ENCODE data around the gene SLC2A2.

SLC2A2 gene

GRCh38 chr3:171044835-171045793 is 18.6 kb upstream of the SLC2A2 start:
- TF ChIP-seq SIN3A (IDR thresholded peaks at IDR 0.05; ENCODE audit: borderline replicate concordance, insufficient read depth, low read length), result no peak
- TF ChIP-seq TAF1 (IDR thresholded peaks at IDR 0.05; ENCODE audit: borderline replicate concordance, insufficient read depth, low read length), result no peak
- no peak for TF ChIP-seq REST (IDR thresholded peaks at IDR 0.05; ENCODE audit: insufficient read depth in 1 of 2, low read depth in 2 of 2, low read length in 2 of 2)
- TF ChIP-seq POLR2AphosphoS5 (IDR thresholded peaks at IDR 0.05; ENCODE audit: low read depth, low read length), result no peak
- no peak for TF ChIP-seq FOXP2 (optimal IDR thresholded peaks at IDR 0.05; ENCODE audit: borderline replicate concordance, extremely low read depth, extremely low read length, insufficient read depth)

- TF ChIP-seq SIN3A (IDR thresholded peaks at IDR 0.05; ENCODE audit: borderline replicate concordance, insufficient read depth, low read length), result no peak
- no peak for TF ChIP-seq TAF1 (IDR thresholded peaks at IDR 0.05; ENCODE audit: borderline replicate concordance, insufficient read depth, low read length)
- TF ChIP-seq POLR2AphosphoS5 (IDR thresholded peaks at IDR 0.05; ENCODE audit: low read depth, low read length), result no peak
- TF ChIP-seq FOXP2 (optimal IDR thresholded peaks at IDR 0.05; ENCODE audit: borderline replicate concordance, extremely low read depth, extremely low read length, insufficient read depth), result no peak
- TF ChIP-seq REST (IDR thresholded peaks at IDR 0.05; ENCODE audit: insufficient read depth in 1 of 2, low read depth in 2 of 2, low read length in 2 of 2), result no peak
Observed at GRCh38 chr3:171044384-171044783, 17.9 kb upstream of the SLC2A2 start.

GRCh38 chr3:171039674-171040073 is 13.2 kb upstream of the SLC2A2 start:
- no peak for TF ChIP-seq TAF1 (IDR thresholded peaks at IDR 0.05; ENCODE audit: borderline replicate concordance, insufficient read depth, low read length)
- no peak for TF ChIP-seq SIN3A (IDR thresholded peaks at IDR 0.05; ENCODE audit: borderline replicate concordance, insufficient read depth, low read length)
- TF ChIP-seq POLR2AphosphoS5 (IDR thresholded peaks at IDR 0.05; ENCODE audit: low read depth, low read length), result no peak
- TF ChIP-seq FOXP2 (optimal IDR thresholded peaks at IDR 0.05; ENCODE audit: borderline replicate concordance, extremely low read depth, extremely low read length, insufficient read depth), result no peak
- no peak for TF ChIP-seq REST (IDR thresholded peaks at IDR 0.05; ENCODE audit: insufficient read depth in 1 of 2, low read depth in 2 of 2, low read length in 2 of 2)

GRCh38 chr3:171038342-171038741 is 11.8 kb upstream of the SLC2A2 start:
- TF ChIP-seq REST (IDR thresholded peaks at IDR 0.05; ENCODE audit: insufficient read depth in 1 of 2, low read depth in 2 of 2, low read length in 2 of 2) (no peak), FOXP2 (optimal IDR thresholded peaks at IDR 0.05; ENCODE audit: borderline replicate concordance, extremely low read depth, extremely low read length, insufficient read depth) (no peak), SIN3A (IDR thresholded peaks at IDR 0.05; ENCODE audit: borderline replicate concordance, insufficient read depth, low read length) (no peak), TAF1 (IDR thresholded peaks at IDR 0.05; ENCODE audit: borderline replicate concordance, insufficient read depth, low read length) (no peak), POLR2AphosphoS5 (IDR thresholded peaks at IDR 0.05; ENCODE audit: low read depth, low read length) (no peak)

All from PFSK-1 (cell line).